Fibroblast of lung (primary cell): ENCODE results near the gene DKC1. TPM values are rescaled to one million over a fixed set of nuclear protein-coding genes. Genes with fewer than 3 reads are reported as not detected.
A peak's percentile ranks its signal among the peaks of the same experiment; 100 is the strongest.

Source experiments
- DNase-seq, 2 donors: peaks; one replicate each; pipeline versions ENCODE4 v3.0.0 to v3.0.0-alpha.2; 2010; ENCODE audit warnings: low read depth in 2 of 2
- H2AFZ ChIP-seq: 2 replicates; pipeline ENCODE4 v1.5.1; 2012; ENCODE audit warnings: low read length, control low read depth, inconsistent platforms
- H3K27ac ChIP-seq: 2 replicates; pipeline ENCODE4 v1.5.1; 2011; ENCODE audit warnings: low read length, control low read depth; ENCODE audit not compliant: insufficient read depth
- H3K27me3 ChIP-seq: 2 replicates; pipeline ENCODE4 v1.5.1; 2011; ENCODE audit warnings: mild to moderate bottlenecking, low read length; ENCODE audit not compliant: control insufficient read depth, insufficient read depth
- H3K36me3 ChIP-seq: 2 replicates; pipeline ENCODE4 v1.5.1; 2011; ENCODE audit warnings: low read length; ENCODE audit not compliant: control insufficient read depth, insufficient read depth
- H3K4me1 ChIP-seq: 2 replicates; pipeline ENCODE4 v1.5.1; 2011; ENCODE audit warnings: low read length; ENCODE audit not compliant: control insufficient read depth, insufficient read depth; ENCODE audit errors: extremely low read depth
- H3K4me2 ChIP-seq: 2 replicates; pipeline ENCODE4 v1.5.1; 2011; ENCODE audit warnings: low read length, control low read depth; ENCODE audit not compliant: insufficient read depth; ENCODE audit errors: extremely low read depth
- H3K4me3 ChIP-seq, 4 experiments: fragments of 200-600 bp in 1 of 4; sonication (generic) in 1 of 4; replicated peaks in 1 of 4; 2 replicates each; pipeline ENCODE4 v1.5.1; 2011 to 2016; ENCODE audit warnings: low read length in 4 of 4, low read depth in 3 of 4, mild to moderate bottlenecking in 3 of 4, control low read depth in 2 of 4, inconsistent platforms in 1 of 4, mixed read lengths in 1 of 4; ENCODE audit not compliant: insufficient read depth in 1 of 4; ENCODE audit errors: control extremely low read depth in 1 of 4
- H3K79me2 ChIP-seq: 2 replicates; pipeline ENCODE4 v1.5.1; 2012; ENCODE audit warnings: mild to moderate bottlenecking, low read length, inconsistent platforms; ENCODE audit not compliant: control insufficient read depth, insufficient read depth
- H3K9ac ChIP-seq: 2 replicates; pipeline ENCODE4 v1.5.1; 2011; ENCODE audit warnings: mild to moderate bottlenecking, low read length, control low read depth; ENCODE audit not compliant: insufficient read depth
- H3K9me3 ChIP-seq: 2 replicates; pipeline ENCODE4 v1.5.1; 2012; ENCODE audit warnings: low read depth, low read length; ENCODE audit not compliant: control insufficient read depth, insufficient read depth
- H4K20me1 ChIP-seq: 2 replicates; pipeline ENCODE4 v1.5.1; 2011; ENCODE audit warnings: low read length; ENCODE audit not compliant: control insufficient read depth, insufficient read depth; ENCODE audit errors: extremely low read depth
- EZH2 ChIP-seq: IDR thresholded peaks from 2 replicates; pipeline ENCODE4 v1.5.1; 2012; ENCODE audit warnings: low read length, control low read depth, mild to moderate bottlenecking; ENCODE audit errors: missing control alignments
- polyA plus RNA-seq, 2 donors: library from polyadenylated mRNA; depleted of rRNA in 1 of 2; stranded (reverse) in 1 of 2; unstranded in 1 of 2; fragments of >200 nt; gene quantifications; 2 replicates each; pipeline ENCODE4 v1.2.1, GENCODE V29; 2011 to 2012; ENCODE audit warnings: missing spikeins in 1 of 2
- total RNA-seq: library from RNA; depleted of rRNA; stranded (reverse); fragments of >200 nt; gene quantifications from 2 replicates; pipeline ENCODE4 v1.2.1, GENCODE V29; 2014
- TF ChIP-seq, protein P1 (sequence below), 2 donors: IDR thresholded peaks in 1 of 2; conservative IDR thresholded peaks in 1 of 2; 1 replicate in 1 of 2; 2 replicates in 1 of 2; pipeline ENCODE4 v1.5.1; 2011 to 2012; ENCODE audit warnings: low read length in 2 of 2, control low read depth in 1 of 2, inconsistent platforms in 1 of 2, low read depth in 1 of 2, mild to moderate bottlenecking in 1 of 2

DKC1 gene
- total and polyA plus RNA-seq, 2 donors (not counting 1 experiment from before 2014, with no cell fraction given) = 30.2 to 42.4 TPM

DNA sequence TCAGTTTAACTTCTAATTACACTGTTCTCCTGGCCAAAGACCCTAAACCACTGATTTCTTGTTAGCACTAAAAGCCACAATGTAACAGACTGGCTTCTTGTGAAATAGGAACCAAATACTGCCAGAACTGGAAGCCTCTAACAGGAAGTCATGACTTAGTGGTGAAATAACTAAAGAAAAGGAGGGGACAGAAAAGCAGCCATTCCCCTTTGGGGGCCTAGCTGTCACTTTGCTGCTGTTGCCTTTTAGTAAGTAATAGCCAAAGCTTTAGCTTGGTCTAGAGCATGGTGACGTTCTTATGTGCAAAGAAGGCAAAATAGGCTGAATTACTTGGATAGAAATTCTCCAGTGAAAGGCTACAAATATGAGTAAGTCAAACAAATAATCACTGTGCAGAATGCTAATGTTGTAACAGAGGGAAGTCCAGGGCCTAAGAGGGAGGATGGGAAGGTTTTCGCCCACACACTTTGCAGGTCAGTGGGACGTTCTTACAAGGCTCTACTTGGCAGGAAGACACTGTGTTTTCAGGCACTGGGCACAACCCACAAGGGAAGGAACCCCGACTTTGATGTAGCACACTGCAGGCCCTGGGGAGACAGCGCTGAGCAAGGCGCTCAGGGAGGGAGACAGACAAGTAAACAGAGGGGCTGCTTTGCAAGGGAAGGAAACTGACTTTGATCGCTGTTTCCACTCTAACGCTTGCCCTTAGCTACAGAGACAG, 28.4 kb upstream of the DKC1 start:
- Histone ChIP-seq H3K36me3 (no peaks in the 10 kb centered on the region), H4K20me1 (no peaks in the 10 kb centered on the region), H3K4me2 (peak overlapping the region; percentile 71), H2AFZ (peak overlapping the region; percentile 30), H3K9me3 (no peaks in the 10 kb centered on the region), H3K9ac (peak overlapping the region; percentile 13), H3K4me3 (peak overlapping the region in 1 of 4 experiments; percentile 10), H3K27me3 (no peaks in the 10 kb centered on the region), H3K4me1 (peaks cover 30% of the 10 kb centered on the region), H3K27ac (peak overlapping the region; percentile 86), H3K79me2 (no peaks in the 10 kb centered on the region)
- TF ChIP-seq EZH2 = no peak
- TF ChIP-seq, protein P1, sequence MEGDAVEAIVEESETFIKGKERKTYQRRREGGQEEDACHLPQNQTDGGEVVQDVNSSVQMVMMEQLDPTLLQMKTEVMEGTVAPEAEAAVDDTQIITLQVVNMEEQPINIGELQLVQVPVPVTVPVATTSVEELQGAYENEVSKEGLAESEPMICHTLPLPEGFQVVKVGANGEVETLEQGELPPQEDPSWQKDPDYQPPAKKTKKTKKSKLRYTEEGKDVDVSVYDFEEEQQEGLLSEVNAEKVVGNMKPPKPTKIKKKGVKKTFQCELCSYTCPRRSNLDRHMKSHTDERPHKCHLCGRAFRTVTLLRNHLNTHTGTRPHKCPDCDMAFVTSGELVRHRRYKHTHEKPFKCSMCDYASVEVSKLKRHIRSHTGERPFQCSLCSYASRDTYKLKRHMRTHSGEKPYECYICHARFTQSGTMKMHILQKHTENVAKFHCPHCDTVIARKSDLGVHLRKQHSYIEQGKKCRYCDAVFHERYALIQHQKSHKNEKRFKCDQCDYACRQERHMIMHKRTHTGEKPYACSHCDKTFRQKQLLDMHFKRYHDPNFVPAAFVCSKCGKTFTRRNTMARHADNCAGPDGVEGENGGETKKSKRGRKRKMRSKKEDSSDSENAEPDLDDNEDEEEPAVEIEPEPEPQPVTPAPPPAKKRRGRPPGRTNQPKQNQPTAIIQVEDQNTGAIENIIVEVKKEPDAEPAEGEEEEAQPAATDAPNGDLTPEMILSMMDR (conservative IDR thresholded peaks at IDR 0.05 in 1 of 2, IDR thresholded peaks at IDR 0.05 in 1 of 2; ENCODE audit: low read depth in 1 of 2, low read length in 2 of 2) = no peak
- peak; percentile 77 to 83 for DNase-seq

DNA sequence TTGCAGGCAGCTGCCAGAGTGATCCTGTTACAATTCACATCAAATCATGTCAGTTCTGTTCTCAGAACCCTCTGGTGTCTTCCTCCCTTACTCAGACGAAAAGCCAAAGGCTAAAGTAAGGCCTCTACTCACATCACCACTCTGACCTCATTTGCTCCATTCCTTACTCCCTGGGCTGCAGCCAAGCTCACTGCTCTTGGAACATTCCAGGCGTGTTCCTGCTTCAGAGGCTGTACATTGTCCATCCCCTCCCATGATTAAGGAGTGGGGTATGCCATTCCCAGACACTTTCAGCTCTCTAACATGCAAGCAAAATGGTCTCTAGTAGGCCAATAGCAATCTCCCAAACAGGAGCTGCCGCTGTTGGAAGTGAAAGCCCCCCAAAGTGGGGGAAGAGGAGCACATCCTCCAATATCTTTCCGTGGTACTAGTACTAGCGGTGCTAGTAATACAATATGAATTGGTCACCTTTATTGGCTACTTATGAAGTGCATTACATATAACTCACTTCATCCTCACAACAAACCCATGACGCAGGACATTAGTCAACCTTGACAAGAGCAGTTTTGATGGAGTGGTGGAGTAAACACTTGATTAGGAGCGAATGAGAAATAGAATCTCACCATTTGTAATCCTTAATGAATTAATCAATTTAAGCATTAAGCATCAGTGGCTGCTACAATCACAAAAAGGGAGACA, 26.8 kb upstream of the DKC1 start:
- H3K4me3 ChIP-seq = no peak overlapping the region
- H3K9ac ChIP-seq = no peak overlapping the region
- no peaks in the 10 kb centered on the region for H3K36me3 ChIP-seq
- H3K79me2 ChIP-seq = no peaks in the 10 kb centered on the region
- peaks cover 21% of the 10 kb centered on the region for H3K4me1 ChIP-seq
- H3K27ac ChIP-seq = peak overlapping the region; percentile 86
- H3K27me3 ChIP-seq = no peaks in the 10 kb centered on the region
- H3K9me3 ChIP-seq = no peaks in the 10 kb centered on the region
- H4K20me1 ChIP-seq = no peaks in the 10 kb centered on the region
- TF ChIP-seq EZH2 = no peak
- TF ChIP-seq, protein P1 (conservative IDR thresholded peaks at IDR 0.05 in 1 of 2, IDR thresholded peaks at IDR 0.05 in 1 of 2; ENCODE audit: low read depth in 1 of 2, low read length in 2 of 2) = no peak
- DNase-seq = peak; percentile 92 to 93
- H2AFZ ChIP-seq = no peak overlapping the region
- H3K4me2 ChIP-seq = peak overlapping the region; percentile 15

DNA sequence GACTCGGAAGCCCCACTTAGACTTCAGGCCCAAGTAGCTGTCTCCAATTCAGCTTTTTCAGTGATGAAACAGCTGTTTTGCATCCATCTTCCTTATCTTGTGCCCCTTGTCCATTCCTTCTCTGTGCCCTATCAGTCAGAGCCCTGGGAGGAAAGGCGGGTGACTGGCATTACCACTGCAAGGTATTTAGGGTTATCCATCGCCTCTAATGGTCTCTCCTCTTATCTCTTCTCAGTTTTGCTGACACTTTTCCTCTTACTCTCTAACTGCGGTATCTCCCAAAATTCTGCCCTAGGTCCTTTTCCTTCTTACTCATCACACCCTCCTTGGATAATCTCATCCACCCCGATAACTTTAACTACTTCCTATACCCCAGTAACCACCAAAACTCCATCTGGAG, 25.5 kb upstream of the DKC1 start:
- TF ChIP-seq EZH2 = no peak
- TF ChIP-seq, protein P1 (conservative IDR thresholded peaks at IDR 0.05 in 1 of 2, IDR thresholded peaks at IDR 0.05 in 1 of 2; ENCODE audit: low read depth in 1 of 2, low read length in 2 of 2) = no peak
- no peaks in the 10 kb centered on the region for H3K79me2 ChIP-seq
- no peak overlapping the region for H3K4me3 ChIP-seq
- no peak for DNase-seq
- H2AFZ ChIP-seq = no peak overlapping the region
- H3K9ac ChIP-seq = no peak overlapping the region
- H4K20me1 ChIP-seq = no peaks in the 10 kb centered on the region
- peaks cover 20% of the 10 kb centered on the region for H3K4me1 ChIP-seq
- H3K9me3 ChIP-seq = no peaks in the 10 kb centered on the region
- H3K27me3 ChIP-seq = no peaks in the 10 kb centered on the region
- no peak overlapping the region for H3K4me2 ChIP-seq
- H3K27ac ChIP-seq = peak overlapping the region; percentile 10
- no peaks in the 10 kb centered on the region for H3K36me3 ChIP-seq
